GM18951 (cell line): ENCODE measurements around the gene GPC6.

ENCODE experiments used
- POLR2A ChIP-seq: IDR thresholded peaks from 4 replicates; pipeline ENCODE4 v1.6.1; 2011; ENCODE audit warnings: mild to moderate bottlenecking; ENCODE audit not compliant: insufficient read length, insufficient read depth; ENCODE audit errors: extremely low read depth
- in situ Hi-C: fragments of 300-500 bp; cut with MboI; formaldehyde crosslinking; loops from one replicate; pipeline ENCODE4 v1.12.0; 2022; ENCODE audit warnings: low sequenced_read_pairs, mixed read lengths, inconsistent platforms; ENCODE audit not compliant: unreplicated experiment

Gene GPC6

DNA sequence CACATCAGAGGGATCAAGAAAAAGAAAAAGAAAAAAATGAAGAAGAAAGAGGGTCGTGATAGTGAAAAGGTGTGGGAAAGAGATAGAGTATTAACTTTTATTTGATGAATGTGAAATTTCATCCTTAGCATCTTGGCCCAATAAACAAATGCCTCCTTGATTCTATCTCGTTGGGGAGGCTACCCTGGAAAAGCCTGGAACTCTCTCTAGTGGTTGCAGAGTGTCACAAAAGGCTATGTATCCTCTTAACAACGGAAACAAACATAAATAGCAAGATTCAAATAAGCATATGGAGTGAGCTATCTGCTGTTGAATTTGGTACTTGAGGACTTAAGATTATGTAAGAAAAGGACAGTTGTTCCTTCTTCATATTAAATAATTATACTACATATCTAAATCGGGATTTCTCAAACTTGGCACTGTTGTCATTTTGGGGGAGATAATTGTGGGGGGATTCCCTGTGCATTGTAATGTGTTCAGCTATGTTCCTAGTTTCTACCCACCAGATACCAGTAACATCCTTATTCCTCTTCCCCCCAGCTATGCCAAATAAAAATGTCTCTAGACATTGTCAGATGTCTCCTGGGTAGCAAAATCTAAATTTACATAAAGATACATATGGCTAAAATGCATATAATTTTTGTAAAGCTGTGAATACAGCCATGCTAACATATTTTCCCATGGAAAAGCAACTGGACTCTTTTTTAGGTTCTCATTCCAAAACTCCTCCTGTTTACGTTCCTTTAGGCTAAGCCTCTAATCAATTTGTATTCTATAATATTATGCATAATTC, 695.7 kb downstream of the GPC6 start:
- no peak for TF ChIP-seq POLR2A
- in situ Hi-C loops, result no loop called here

DNA sequence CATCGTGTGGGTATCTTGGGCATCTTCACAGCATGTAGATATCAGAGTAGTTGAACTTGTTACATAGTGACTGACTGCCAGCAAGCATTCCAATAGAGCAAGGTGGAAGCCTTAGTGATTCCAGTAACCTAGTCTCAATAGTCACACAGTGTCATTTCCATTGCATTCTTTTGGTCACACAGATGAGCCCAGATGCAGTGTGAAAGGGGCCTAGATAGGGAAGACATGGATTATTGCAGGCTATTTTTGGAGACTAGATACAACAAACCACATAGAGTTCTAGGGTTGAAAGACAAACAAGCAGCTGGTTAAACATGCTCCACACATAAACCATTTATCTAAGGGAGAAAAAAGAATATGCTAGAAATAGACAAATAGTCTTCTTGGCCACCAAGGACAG, 699.4 kb downstream of the GPC6 start:
- in situ Hi-C loops, result no loop called here
- TF ChIP-seq POLR2A, result no peak

DNA sequence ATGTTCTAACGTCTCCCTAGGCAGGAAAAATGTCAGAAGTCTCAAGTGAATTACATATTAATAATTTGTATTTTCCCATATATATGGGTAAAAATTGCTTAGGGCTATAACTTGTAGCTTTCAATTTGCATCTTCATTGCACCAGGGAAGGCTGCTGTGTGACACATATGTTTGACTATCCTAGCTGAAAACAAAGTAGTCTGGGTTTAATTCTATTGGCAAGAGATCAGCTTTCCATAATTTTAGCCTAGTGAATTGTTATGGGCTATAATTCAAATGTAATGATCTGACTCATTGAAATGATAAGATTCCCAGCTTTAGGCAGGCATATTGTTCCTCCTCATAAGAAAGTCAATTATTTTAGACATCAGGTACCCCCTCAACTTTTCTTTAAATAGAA, 699.8 kb downstream of the GPC6 start:
- TF ChIP-seq POLR2A, result no peak
- in situ Hi-C loops, result no loop called here

DNA sequence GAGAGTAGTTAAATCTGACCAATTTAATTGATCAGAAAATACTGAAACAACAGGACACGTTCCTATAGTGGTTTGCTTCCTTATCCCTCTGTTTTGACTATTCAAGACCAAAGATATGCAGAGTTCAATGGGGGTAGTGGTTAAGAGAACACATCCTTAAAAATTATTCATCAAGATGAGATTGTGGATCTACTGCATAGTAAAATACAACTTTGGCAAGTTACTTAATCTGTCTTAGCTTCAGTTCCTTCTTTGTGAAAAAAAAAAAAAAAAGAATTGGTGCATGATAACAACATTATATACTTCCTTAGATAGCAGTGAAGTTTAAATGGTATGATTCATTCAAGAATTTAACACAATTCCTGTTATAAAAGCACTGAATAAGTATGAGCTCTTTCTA, 700.8 kb downstream of the GPC6 start:
- in situ Hi-C loops, result no loop called here
- no peak for TF ChIP-seq POLR2A

DNA sequence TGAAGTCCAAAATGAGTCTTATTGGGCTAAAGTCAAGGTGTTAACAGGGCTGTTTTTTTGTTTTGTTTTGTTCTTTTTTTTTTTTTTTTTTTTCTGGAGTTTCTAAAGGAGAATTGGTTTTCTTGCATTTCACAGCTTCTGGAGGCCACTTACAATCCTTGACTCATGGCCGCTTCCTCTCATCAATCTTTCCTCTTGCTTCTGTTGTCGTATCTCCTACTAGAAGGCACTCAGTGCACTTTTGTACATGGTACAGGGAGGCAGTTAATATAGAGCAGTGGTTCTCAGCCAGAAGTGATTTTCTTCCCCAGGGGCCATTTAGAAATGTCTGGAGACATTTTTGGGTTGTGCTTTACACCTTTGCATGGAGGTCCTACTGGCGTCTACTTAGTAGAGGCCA, 706.3 kb downstream of the GPC6 start:
- TF ChIP-seq POLR2A, result no peak
- in situ Hi-C loops, result no loop called here

DNA sequence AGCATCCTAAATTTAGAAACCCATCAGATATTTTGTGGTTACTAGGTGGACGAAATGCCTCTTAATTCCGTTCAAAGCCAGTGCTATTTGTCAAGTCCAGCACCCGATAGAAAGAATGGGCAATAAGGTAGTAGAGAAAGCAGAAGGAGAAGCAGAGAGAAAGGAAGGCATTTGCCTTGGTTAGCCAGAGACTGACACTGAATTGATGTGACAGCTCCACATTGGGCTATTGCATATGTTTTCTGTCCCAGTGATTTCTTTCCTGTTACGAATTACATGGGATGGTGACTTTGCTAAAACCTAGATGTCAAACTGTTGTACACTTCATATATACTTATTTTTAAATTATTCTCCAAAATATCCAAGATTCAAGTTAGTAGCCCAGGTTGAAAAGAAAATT, 710.3 kb downstream of the GPC6 start:
- in situ Hi-C loops, result no loop called here
- TF ChIP-seq POLR2A, result no peak

DNA sequence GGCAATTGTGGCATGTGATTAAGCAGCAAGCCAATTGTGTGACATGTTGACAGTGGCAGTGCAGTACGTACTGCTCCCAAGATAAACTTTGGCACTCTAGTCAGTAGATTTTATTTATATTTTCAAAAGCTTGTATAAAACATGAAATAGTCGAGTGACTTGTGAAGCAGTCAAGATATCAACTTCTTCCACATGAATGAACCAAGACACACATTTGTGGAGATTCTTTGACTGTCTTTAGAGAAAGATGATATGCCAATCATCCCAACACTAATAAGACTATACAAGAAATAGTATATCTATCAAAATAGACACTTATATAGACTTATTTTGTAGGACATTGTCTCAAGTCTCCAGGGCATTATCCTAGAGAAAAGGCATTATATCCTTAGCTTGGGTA, 714.8 kb downstream of the GPC6 start:
- in situ Hi-C loops, result no loop called here
- no peak for TF ChIP-seq POLR2A

DNA sequence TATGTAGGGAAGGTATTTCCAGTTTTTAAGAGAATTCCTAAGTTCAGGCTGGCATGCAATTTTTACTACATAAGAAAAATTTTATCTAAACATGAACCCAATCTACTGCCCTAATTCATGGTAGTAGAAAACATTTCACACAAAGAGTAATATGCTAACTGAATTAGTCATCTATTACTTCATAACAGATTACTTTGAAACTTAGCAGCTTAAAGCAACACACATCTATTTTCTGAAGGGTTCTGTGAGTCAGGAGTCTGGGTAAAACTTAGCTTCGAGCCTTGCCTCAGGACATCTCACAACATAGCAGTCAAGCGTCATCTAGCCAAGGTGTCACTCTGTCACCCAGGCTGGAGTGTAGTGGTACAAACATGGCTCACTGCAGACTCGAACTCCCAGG, 715.4 kb downstream of the GPC6 start:
- TF ChIP-seq POLR2A, result no peak
- in situ Hi-C loops, result no loop called here

DNA sequence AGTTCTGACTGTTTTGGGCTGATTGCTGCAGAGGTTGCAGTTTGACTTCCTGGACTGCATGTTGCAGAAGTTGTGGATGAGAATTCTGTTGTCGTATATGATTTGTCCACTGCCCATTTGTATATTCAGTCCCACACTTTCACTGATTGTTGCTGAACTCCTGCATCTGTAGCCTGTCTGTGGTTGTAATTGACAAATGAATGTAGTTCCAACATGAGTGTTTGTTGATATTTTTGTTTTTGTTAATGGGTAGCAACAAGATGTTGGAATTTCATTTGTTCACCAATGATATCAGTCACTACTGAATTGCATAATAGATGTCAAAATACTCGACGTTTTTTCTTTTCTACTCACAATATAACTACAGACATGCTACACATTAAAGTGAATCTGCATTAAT, 719.0 kb downstream of the GPC6 start:
- in situ Hi-C loops, result no loop called here
- TF ChIP-seq POLR2A, result no peak

DNA sequence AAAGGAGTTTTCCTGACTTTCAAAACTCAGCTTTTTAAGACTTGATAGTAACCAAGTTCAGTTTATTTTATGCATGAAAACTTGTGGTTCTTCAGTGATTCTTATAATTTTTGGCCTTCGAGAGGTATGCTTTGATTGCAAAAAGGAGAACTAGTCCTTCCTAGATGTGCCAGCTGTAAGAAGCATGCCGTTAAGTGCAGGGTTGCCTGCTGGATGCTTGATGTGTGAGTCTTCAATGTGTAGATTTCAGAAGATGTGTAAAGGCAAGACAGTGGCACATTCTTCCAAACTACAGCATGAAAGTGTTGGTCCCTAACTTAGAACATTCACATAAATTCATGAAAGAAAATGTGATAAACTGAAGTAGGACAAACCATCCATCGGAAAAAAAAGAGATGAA, 720.4 kb downstream of the GPC6 start:
- TF ChIP-seq POLR2A, result no peak
- in situ Hi-C loops, result no loop called here

DNA sequence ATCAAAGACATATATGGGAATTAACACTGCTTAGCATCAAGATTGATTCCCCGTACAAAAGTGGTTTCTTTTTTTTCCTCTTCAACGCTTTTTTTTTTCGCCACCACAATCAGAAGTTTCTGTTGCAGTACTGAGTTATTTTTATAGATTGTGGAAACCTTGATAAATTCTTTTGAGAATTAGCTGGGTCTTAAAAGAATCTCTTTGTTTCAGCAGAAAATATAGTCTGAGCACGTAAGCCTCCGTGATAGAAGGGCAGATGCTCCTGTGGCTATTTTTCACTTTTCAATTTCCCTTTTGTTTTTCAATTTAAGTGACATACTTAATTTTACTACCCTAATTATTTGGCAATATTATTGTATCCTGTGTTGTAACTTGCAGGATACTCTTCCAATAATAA, 721.0 kb downstream of the GPC6 start:
- in situ Hi-C loops, result no loop called here
- no peak for TF ChIP-seq POLR2A

DNA sequence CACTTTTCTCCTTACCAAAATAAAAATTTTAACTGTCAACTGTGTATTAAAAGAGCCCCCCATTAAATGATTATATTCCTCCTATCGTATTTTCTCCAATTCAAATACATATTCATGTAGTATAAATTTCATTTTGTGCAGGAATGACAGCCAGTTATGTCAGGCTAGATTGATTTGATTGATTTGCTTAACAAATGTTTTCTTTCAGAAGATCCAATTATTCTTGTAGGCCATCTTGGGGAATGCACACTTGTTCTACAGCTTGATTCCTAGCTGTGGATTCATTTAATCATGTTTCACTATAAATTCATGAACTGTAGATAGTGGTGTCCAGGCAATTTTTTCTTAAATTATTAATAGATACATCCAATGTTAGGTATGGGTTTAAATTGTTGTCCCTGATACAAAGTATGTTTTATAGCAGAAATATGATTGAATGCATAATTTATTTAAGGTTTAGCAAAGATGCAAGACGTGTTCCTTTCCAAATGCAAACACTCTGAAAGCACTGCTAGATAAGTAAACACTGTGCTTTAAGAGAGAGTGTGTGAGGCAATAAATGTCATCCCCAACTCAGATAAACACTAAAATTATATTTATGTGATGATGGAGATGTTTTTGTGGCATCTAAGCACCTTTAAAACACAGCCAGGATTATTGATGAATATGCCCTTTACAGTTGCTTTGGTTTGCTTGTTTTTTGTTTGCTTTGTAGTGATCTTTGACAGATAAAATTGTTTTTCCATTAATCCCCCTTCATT, 721.7 kb downstream of the GPC6 start:
- no peak for TF ChIP-seq POLR2A
- in situ Hi-C loops, result no loop called here

DNA sequence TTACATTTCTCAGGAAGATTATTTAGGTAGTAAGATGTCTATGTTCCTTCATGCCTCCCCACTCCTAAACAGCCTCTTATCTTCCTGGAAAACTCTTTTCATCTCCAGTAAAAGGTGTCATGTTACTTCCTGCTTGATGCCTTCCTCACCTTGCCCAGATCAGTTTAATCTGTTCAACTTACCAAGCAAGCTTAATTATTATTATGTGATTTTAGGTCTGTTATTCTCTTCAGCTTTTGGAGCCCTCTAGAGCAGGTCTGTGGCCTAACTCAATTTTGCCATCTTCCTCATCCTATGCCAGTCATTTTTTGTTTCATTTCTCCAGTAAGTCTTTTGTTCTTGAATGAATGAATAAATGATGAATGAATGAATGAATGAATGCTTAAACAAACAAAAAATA, 724.5 kb downstream of the GPC6 start:
- in situ Hi-C loops, result no loop called here

DNA sequence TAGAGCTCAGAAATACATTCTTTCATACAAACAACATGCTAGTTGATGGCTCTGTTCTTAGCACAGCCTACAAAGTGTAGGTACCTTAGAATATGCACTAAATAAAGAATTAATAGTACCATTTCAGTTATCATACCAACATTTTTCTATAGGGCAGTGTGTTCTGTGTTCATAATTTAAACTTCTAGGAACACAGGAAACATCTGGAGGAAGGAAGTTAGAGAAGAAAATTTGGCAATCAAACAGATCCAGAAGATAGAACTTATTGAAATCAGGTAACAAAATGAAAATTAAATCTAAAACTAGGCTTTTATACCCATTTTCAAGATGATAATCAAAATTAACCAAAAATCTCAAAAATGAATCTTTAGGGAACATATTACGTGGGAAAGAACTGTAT, 725.3 kb downstream of the GPC6 start:
- no peak for TF ChIP-seq POLR2A
- in situ Hi-C loops, result no loop called here

More for the DNA sequence above, 724.5 kb downstream of the GPC6 start:
- no peak for TF ChIP-seq POLR2A
